Right lobe of liver (tissue), 6 donors: ENCODE measurements around the gene ZMYND19. TPM values are rescaled to one million over a fixed set of nuclear protein-coding genes. Genes with fewer than 3 reads are reported as not detected.
A peak's percentile ranks its signal among the peaks of the same experiment; 100 is the strongest.

Experiments used
- ATAC-seq, 4 donors: fragments of 200-7000 bp; cut with Tn5 transposase; one replicate each; pipeline ENCODE4 v1.9.1; 2020; ENCODE audit warnings: mild to moderate bottlenecking in 4 of 4, moderate library complexity in 4 of 4
- DNase-seq, 3 donors: peaks; one replicate each; pipeline ENCODE4 v3.0.0-alpha.2; 2020
- H3K27ac ChIP-seq, 3 donors: fragments of 200-600 bp; one replicate each; pipeline ENCODE4 v1.8.0; 2022
- H3K27me3 ChIP-seq, 2 donors: fragments of 200-600 bp; one replicate each; pipeline ENCODE4 v1.8.0; 2022
- H3K36me3 ChIP-seq, 4 donors: fragments of 200-600 bp; sonication (generic) in 1 of 4; one replicate each; pipeline versions ENCODE4 v1.5.1 to v1.8.0; 2017 to 2022; ENCODE audit warnings: control low read depth in 1 of 4
- H3K4me1 ChIP-seq, 4 donors: fragments of 200-600 bp; sonication (generic) in 1 of 4; one replicate each; pipeline versions ENCODE4 v1.5.1 to v1.8.0; 2017 to 2022; ENCODE audit warnings: control low read depth in 1 of 4
- H3K4me3 ChIP-seq, 3 donors: fragments of 200-600 bp; one replicate each; pipeline ENCODE4 v1.8.0; 2022
- H3K9me3 ChIP-seq, 4 donors: fragments of 200-600 bp; sonication (generic) in 1 of 4; one replicate each; pipeline versions ENCODE4 v1.5.1 to v1.8.0; 2017 to 2022; ENCODE audit warnings: control low read depth in 1 of 4
- POLR2A ChIP-seq: fragments of 450-650 bp; IDR thresholded peaks from one replicate; pipeline ENCODE4 v1.6.1; 2017; ENCODE audit warnings: antibody characterized with exemption, mild to moderate bottlenecking
- WGBS: methylation state at CpG from one replicate; pipeline ENCODE4 v1.1.6; 2018; ENCODE audit warnings: low coverage, low lambda C conversion rate; ENCODE audit not compliant: insufficient coverage; ENCODE audit errors: missing lambda C conversion rate; 5-methylcytosine and 5-hydroxymethylcytosine counted together
- intact Hi-C, 2 donors: fragments of 100-400 bp; cut with DNase I; formaldehyde crosslinking; loops; one replicate each; pipeline versions ENCODE4 v1.11.2 to v1.14.1; 2022
- total RNA-seq, 6 experiments: library from RNA; depleted of rRNA in 2 of 6; stranded (reverse); fragments of >200 nt in 2 of 6; fragmentation: NEBNext Ultra II Directional in 3 of 6; extraction: Animal tissue kit (Norgen Biotek cat#: 25700) in 3 of 6; gene quantifications; one replicate each; pipeline versions ENCODE4 v1.1.0 to v1.2.4, GENCODE V29; 2016 to 2023
- TF ChIP-seq, protein P1 (sequence below), 4 donors: fragments of 200-600 bp in 3 of 4; fragments of 450-650 bp in 1 of 4; IDR thresholded peaks; one replicate each; pipeline versions ENCODE4 v1.5.1 to v1.8.0; 2016 to 2022; ENCODE audit warnings: antibody characterized with exemption in 4 of 4, mild to moderate bottlenecking in 2 of 4
- donor health status: DM: no; HTN: yes; CAD: no.
- donor health status: DM: no; HTN: no; CAD: no.
- donor health status: DM: no; HTN: no; CAD: no.
- donor health status: DM: no; HTN: yes; CAD: no.
- donor health status: DM: no; HTN: yes; CAD: no.

ZMYND19 gene
- total RNA-seq, 6 experiments from 2014 or later = 8.4 to 11.7 (median 9.0) TPM

GRCh38 chr9:137620581-137620980 is 30.3 kb upstream of the ZMYND19 start:
- intact Hi-C loops = no loop called here
- H3K9me3 ChIP-seq = no peaks in the 10 kb centered on the region
- H3K4me1 ChIP-seq = peaks cover 0 to 34% (median 14%) of the 10 kb centered on the region in 4 donors
- DNase-seq (no peak), ATAC-seq (no peak)
- TF ChIP-seq, protein P1, sequence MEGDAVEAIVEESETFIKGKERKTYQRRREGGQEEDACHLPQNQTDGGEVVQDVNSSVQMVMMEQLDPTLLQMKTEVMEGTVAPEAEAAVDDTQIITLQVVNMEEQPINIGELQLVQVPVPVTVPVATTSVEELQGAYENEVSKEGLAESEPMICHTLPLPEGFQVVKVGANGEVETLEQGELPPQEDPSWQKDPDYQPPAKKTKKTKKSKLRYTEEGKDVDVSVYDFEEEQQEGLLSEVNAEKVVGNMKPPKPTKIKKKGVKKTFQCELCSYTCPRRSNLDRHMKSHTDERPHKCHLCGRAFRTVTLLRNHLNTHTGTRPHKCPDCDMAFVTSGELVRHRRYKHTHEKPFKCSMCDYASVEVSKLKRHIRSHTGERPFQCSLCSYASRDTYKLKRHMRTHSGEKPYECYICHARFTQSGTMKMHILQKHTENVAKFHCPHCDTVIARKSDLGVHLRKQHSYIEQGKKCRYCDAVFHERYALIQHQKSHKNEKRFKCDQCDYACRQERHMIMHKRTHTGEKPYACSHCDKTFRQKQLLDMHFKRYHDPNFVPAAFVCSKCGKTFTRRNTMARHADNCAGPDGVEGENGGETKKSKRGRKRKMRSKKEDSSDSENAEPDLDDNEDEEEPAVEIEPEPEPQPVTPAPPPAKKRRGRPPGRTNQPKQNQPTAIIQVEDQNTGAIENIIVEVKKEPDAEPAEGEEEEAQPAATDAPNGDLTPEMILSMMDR (IDR thresholded peaks at IDR 0.05) = no peak
- no peak for TF ChIP-seq POLR2A
- no peak overlapping the region for H3K4me3 ChIP-seq
- WGBS = 83% methylated on average over 6 of the region's 7 CpGs
- peaks cover 0 to 4% (median 1%) of the 10 kb centered on the region in 4 donors for H3K36me3 ChIP-seq
- H3K27me3 ChIP-seq = no peaks in the 10 kb centered on the region
- no peak overlapping the region for H3K27ac ChIP-seq

GRCh38 chr9:137620048-137620405 is 29.7 kb upstream of the ZMYND19 start:
- no peaks in the 10 kb centered on the region for H3K9me3 ChIP-seq
- H3K4me3 ChIP-seq = peak overlapping the region in 2 of 3 donors; percentile 77 to 81
- H3K27me3 ChIP-seq = no peaks in the 10 kb centered on the region
- ATAC-seq = no peak
- peaks cover 0 to 29% (median 14%) of the 10 kb centered on the region in 4 donors for H3K4me1 ChIP-seq
- H3K27ac ChIP-seq = peak overlapping the region in 1 of 3 donors; percentile 52
- DNase-seq = no peak
- intact Hi-C loops = no loop called here
- no peak for TF ChIP-seq POLR2A
- TF ChIP-seq, protein P1 (IDR thresholded peaks at IDR 0.05) = no peak
- peaks cover 0 to 10% (median 3%) of the 10 kb centered on the region in 4 donors for H3K36me3 ChIP-seq
- WGBS = 33% methylated on average over 4 of the region's 4 CpGs

DNA sequence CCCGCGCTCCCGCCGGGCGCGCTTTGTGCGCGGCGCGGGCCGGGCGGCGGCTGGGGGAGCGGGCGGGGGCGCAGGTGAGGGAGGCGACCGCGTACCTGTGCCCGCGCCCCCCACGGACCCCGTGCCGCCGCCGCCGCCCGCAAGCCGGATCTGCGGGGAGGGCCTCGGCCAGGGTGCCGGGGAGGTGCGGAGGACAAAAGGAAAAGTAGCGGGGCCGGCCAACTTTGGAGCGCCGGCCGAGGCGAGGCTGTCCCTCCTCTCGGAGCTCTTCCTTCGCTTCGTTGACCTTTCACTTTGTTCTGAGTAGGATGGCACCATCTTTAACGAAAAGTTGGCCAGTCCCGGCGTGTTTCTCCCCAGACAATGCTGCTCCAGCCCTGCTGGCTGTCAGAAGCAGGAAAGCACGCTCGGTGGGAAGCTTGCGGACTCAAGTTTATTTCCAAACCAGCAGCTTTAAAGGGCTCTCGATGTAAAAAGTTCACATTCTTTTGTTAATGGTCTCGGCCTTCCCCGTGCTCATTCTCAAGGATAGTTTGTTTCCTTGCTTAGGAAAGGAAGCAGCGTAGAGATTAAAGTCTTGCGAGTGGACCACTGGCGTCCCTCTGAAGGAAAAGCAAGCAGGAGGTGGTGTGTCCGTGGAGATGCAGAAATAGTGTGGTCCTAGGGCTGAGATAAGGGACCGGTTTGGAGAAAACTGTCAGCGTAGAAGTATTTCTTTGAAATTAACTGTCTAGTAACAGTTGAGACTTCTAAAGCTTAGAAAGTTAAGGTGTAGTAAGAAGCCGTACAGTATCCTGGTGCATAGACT is 29.1 kb upstream of the ZMYND19 start:
- Histone ChIP-seq H3K27ac (peak overlapping the region; percentile 40 to 77 (median 52)), H3K4me1 (peaks cover 0 to 29% (median 14%) of the 10 kb centered on the region in 4 donors), H3K9me3 (no peaks in the 10 kb centered on the region), H3K27me3 (no peaks in the 10 kb centered on the region), H3K4me3 (peak overlapping the region; percentile 66 to 81 (median 77)), H3K36me3 (peaks cover 0 to 16% (median 3%) of the 10 kb centered on the region in 4 donors)
- TF ChIP-seq POLR2A = no peak
- TF ChIP-seq, protein P1 (IDR thresholded peaks at IDR 0.05) = no peak
- DNase-seq (peak in 2 of 3 donors; percentile 48 to 63), ATAC-seq (peak; percentile 7 to 34 (median 19))
- intact Hi-C loops = no loop called here
- WGBS = 2% methylated on average over 17 of the region's 58 CpGs

- DNase-seq (peak; percentile 88 to 89 (median 88)), ATAC-seq (peak; percentile 69 to 87 (median 74))
- H3K4me1 ChIP-seq = peaks cover 0 to 29% (median 14%) of the 10 kb centered on the region in 4 donors
- peaks cover 0 to 24% (median 3%) of the 10 kb centered on the region in 4 donors for H3K36me3 ChIP-seq
- no peaks in the 10 kb centered on the region for H3K9me3 ChIP-seq
- no peaks in the 10 kb centered on the region for H3K27me3 ChIP-seq
- H3K27ac ChIP-seq = peak within 1 kb of the TSS; percentile 62 to 82 (median 77)
- H3K4me3 ChIP-seq = peak within 1 kb of the TSS; percentile 94 to 100 (median 94)
- TF ChIP-seq, protein P1 (IDR thresholded peaks at IDR 0.05) = no peak
- TF ChIP-seq POLR2A = peak; percentile 82
- intact Hi-C loops = no loop called here
- WGBS = 0% methylated on average over 11 of the region's 94 CpGs
Measured at GRCh38 chr9:137618105-137619067, 28.1 kb upstream of the ZMYND19 start, which contains the start of gene EHMT1. EHMT1 (plus strand) TSS chr9:137619005; CDS start chr9:137619029, 24 bp downstream.
